Measurements from ENCODE around the gene DCT.

The DCT gene

DNA sequence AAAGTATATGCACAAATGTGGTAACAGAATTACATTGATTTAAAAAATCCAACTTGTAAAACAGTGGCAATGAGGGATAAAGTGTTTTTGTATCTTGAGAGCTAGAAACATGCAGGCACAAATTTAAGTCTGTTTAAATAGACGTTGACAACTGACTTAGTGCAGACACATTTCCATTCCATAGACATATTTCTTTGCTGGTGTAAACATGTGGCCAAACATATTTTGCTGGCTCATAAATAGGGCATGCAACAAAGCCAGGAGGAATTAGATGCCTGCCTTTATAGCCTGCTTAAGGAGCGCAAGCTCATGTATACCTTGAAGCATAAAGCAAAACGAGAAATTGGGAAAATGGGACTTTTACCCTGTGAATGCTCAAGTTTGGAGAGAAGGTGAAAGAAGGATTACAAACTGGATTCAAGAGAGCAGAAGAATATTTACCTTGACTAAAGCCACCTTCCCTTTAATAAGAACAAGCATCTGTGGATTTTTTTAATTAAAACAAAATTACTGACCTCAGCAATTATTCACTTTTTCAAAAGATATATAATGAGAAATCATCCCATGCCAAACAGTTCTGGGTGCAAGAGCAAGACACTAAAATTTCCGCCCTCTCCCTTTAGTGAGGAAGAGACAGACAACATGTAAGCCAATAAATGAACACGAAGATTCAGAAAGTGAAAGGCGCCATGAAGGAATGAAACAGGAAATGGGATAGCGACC lies 71.0 kb downstream of the DCT start:
- TF ChIP-seq, protein P1, sequence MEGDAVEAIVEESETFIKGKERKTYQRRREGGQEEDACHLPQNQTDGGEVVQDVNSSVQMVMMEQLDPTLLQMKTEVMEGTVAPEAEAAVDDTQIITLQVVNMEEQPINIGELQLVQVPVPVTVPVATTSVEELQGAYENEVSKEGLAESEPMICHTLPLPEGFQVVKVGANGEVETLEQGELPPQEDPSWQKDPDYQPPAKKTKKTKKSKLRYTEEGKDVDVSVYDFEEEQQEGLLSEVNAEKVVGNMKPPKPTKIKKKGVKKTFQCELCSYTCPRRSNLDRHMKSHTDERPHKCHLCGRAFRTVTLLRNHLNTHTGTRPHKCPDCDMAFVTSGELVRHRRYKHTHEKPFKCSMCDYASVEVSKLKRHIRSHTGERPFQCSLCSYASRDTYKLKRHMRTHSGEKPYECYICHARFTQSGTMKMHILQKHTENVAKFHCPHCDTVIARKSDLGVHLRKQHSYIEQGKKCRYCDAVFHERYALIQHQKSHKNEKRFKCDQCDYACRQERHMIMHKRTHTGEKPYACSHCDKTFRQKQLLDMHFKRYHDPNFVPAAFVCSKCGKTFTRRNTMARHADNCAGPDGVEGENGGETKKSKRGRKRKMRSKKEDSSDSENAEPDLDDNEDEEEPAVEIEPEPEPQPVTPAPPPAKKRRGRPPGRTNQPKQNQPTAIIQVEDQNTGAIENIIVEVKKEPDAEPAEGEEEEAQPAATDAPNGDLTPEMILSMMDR (conservative IDR thresholded peaks at IDR 0.05; ENCODE audit: low read depth, low read length), result no peak
- DNase-seq (ENCODE audit: low read depth), result no peak
- no peak overlapping the region for H3K4me3 ChIP-seq (ENCODE audit: low read length)

DNA sequence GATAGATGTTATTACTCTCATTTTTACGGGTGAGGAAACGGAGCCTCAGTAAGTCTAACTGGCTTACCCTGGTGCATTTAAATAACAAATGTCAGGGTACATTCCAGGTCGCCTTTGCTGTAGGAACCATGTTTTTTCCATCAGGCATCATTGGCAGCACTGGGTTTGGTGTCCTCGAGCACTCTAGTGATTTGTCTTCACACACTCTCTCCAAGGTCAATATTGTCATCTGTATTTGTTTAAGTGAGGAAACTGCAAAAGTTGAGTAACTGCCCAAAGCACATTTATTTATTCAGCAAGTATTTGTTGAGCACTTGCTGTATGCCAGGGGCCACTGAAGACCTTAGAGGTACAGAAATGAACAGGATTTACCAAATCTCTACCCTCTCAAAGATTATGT lies 78.6 kb downstream of the DCT start:
- TF ChIP-seq, protein P1 (conservative IDR thresholded peaks at IDR 0.05; ENCODE audit: low read depth, low read length), result no peak
- DNase-seq (ENCODE audit: low read depth), result no peak
- H3K4me3 ChIP-seq (ENCODE audit: low read length), result no peak overlapping the region

DNA sequence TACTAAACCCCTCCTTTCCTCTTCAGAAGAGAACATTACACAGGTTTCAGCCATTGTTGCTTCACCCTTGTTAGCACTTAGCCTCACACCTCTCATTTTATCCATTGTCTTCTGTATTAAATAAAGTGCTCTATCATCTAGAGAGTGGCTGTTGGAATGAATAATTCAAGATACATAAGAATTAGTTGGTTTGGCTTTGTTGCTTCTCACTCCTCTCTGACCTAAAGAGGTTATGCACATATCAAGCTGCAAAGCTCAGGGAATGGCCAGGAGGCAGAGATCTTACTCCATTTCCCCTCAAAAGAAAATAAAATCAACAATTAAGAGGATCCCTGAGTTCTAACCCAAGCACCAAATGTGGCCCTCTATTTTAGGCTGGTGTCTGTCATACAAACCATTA lies 79.7 kb downstream of the DCT start:
- TF ChIP-seq, protein P1 (conservative IDR thresholded peaks at IDR 0.05; ENCODE audit: low read depth, low read length), result no peak
- no peak for DNase-seq (ENCODE audit: low read depth)
- no peak overlapping the region for H3K4me3 ChIP-seq (ENCODE audit: low read length)

DNA sequence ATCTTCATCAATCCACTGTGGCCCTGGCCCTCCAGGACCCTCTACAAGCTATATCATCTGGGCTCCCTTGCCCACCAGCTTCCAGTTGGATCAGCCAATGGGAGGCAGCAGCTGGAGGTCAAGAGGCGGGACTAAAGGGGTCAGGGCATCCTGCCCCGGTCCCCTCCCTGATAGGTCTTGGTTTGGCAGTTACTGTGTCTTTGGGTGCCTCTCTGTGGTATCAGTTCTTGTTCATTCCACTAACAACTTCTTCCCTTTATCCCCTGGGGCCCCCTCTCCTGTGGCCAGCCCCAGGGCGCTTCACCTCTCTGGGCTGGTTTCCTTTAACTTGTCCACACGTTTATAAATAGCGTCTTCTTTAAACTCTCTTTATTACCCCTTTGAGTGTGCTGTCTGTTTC lies 83.6 kb downstream of the DCT start:
- TF ChIP-seq, protein P1 (conservative IDR thresholded peaks at IDR 0.05; ENCODE audit: low read depth, low read length), result no peak
- DNase-seq (ENCODE audit: low read depth), result no peak
- no peak overlapping the region for H3K4me3 ChIP-seq (ENCODE audit: low read length)

DNA sequence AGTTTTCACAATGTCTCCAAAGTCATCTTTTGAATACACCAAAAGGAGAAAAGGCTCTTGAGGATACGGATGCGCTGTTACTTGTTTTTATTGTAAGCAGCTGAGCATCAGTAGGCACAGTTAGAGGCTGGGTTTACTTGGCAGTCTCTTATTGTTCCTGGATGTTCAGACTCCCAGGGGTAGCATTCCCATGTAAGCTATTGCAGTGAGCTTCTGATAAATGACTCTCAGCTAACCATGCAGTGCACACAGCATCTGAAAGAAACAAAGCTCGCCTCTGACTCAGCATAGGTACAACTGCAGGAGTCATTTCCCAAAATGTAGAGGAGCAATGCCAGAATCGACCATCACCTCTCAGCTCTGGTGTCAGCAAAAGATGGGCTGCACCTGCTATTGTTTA lies 84.8 kb downstream of the DCT start:
- no peak for DNase-seq (ENCODE audit: low read depth)
- no peak overlapping the region for H3K4me3 ChIP-seq (ENCODE audit: low read length)
- TF ChIP-seq, protein P1 (conservative IDR thresholded peaks at IDR 0.05; ENCODE audit: low read depth, low read length), result no peak

DNA sequence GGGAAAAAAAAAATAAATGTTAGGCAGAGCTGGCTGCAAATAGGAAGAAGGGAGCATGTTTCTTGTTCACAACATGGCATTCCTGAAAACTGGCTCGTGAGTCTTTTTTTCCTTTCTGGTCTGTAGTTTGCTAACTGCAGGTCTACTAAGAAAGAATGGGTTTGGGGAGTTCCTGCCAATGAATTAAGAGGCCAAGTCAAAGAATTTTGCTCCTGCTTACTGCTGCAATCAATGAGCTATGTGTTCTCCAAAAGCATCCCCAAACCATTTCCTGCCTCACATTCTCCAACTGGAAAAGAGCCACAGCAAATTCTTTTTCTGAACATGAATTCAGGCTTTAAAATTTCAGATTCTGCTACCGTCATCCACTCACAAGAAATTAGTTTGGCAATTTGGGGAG lies 88.6 kb downstream of the DCT start:
- no peak overlapping the region for H3K4me3 ChIP-seq (ENCODE audit: low read length)
- DNase-seq (ENCODE audit: low read depth), result no peak
- TF ChIP-seq, protein P1 (conservative IDR thresholded peaks at IDR 0.05; ENCODE audit: low read depth, low read length), result no peak

DNA sequence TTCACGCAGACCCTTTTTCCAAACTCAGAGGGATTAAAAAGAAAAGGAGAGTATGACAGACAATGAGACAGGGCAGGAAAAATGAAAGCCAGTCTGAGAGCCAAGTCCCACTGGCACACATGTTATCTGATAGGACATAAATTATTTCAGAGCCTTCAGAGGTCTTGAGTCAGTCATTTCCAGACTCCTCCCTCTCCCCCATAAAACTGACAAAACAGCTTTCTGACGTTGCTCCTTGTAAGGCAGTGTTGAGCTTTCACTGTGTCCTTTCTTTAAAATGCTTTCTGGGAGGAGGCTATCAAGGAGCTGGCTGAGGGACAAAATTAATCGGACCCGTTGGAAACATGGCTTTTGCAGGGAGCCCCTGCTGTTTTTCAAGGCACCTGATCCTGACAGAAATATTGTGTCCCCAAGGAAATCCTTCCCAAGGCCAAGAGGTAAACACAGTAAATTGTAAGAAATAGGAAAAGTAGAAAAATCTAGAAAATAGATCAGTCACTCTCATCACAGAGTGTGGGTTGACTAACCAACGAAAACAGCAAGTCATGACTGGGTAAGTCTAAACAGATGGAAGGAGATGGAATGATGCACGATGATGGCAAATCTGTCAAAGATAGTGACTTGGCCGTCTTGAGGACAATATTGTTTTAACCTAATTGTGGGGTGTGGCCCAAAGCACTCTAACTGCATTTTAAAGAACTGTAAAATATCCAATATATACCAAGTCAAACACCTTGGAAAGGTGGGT lies 89.7 kb downstream of the DCT start:
- no peak for DNase-seq (ENCODE audit: low read depth)
- no peak overlapping the region for H3K4me3 ChIP-seq (ENCODE audit: low read length)
- TF ChIP-seq, protein P1 (conservative IDR thresholded peaks at IDR 0.05; ENCODE audit: low read depth, low read length), result no peak

Measured in retinal pigment epithelial cell (primary cell).